Stimulated activated CD8-positive, alpha-beta memory T cell treated with anti-CD3 and anti-CD28 coated beads, Interleukin-4, amount 100 ng/mL, for 24 hours (primary cell): ENCODE data around the gene RGS2.

Source experiments
- DNase-seq: peaks from one replicate; pipeline ENCODE4 v3.0.0-alpha.2; 2020; ENCODE audit warnings: low read depth

Gene RGS2

GRCh38 chr1:192830595-192831246 lies 21.9 kb downstream of the RGS2 start:
- no peak for DNase-seq

GRCh38 chr1:192831706-192832355 lies 23.0 kb downstream of the RGS2 start:
- DNase-seq: no peak

DNA sequence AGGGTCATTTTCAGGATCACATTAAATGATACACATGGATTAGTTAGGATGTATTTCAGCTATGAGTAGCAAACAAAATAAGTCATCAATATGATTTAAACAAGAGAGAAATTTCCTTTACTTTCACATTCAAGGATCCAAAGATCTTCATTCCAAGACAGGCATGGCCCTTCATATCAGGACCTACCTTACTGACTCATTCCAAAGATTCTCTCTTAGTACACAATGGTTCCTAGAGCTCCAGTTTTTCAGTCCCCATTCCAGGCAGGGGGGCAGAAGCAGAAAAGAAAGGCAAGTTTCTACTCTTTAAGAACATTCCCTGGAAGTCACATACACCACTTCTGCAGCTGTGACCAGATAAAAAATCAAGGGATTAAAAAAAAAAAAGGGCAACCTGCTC lies 23.7 kb downstream of the RGS2 start:
- no peak for DNase-seq

- DNase-seq: no peak
Measured at GRCh38 chr1:192835116-192835515, 26.3 kb downstream of the RGS2 start.

- no peak for DNase-seq
Measured at GRCh38 chr1:192839162-192840066, 30.6 kb downstream of the RGS2 start.

GRCh38 chr1:192844360-192844759 lies 35.5 kb downstream of the RGS2 start:
- DNase-seq: no peak

DNA sequence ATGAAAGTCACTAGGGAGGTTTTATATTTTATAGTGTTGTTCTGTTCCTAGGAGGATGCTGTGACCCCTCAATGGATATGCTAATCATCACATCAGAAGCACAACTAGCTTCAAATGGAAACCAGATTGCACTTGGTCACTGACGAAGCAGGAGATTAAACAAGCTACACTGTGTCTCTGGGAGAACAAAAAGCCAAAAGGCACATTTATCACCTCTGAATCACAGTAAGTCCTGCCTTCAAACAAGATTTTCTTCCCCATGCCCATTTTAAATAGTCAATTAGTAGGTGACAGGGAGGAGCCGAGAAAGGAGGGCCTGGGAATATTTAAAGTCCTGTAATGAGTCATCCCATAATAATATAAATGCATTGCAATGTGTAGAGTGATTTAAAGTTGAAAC lies 38.1 kb downstream of the RGS2 start:
- no peak for DNase-seq

DNA sequence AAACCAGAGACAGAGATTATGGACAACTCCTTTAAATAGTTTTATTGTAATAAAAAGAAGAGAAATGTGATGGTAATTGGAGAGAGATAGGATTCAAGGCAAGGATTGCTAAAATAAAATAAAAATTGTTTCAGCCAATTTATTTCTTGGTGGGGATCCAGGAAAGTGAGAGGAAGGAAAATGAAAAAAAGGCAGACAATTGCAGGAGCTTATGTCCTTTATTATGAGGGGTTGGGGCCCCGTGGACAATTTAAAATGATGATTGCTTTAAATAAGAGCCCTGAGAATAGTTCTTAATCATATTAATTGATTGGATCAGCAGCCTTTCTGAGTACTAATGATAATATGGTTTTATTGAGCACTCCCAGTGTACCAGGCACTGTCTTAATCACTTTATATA lies 40.2 kb downstream of the RGS2 start:
- no peak for DNase-seq

DNA sequence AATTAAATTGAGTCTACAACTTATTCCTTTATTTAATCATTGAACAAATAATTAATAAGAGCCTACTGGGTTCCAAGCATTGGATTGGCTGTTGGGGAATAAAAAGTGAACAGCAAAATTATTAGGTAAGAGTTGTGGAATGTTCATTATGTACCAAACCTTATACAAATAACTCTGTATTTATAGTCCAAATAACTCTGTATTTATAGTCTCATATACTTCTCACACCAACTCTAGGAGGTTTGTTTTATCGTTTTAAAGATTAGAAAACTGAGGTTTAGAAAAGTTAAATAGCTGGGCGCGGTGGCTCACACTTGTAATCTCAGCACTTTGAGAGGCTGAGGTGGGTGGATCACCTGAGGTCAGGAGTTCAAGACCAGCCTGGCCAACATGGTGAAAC lies 40.6 kb downstream of the RGS2 start:
- no peak for DNase-seq

GRCh38 chr1:192852001-192852947 lies 43.4 kb downstream of the RGS2 start:
- DNase-seq: no peak

DNA sequence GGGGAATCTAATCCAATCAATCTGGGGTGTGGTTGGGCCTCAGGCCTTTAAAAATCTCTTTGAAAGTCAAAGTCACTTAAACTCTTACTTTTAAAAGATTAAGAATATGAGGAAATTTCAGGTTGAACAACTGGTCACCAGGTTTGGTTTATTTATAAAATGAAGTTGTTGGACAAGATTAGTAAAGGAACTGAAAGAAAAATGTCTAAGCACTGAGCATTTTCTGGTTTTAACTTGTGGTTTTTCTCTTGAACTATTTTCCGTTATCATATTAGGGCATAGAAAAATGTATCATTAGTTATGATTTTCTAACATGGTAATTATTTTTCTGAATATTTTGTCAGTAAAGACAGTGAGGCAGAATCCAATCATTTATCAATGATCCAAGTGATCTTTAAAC lies 49.6 kb downstream of the RGS2 start:
- DNase-seq: no peak

- no peak for DNase-seq
Measured at GRCh38 chr1:192859808-192860207, 51.0 kb downstream of the RGS2 start.

DNA sequence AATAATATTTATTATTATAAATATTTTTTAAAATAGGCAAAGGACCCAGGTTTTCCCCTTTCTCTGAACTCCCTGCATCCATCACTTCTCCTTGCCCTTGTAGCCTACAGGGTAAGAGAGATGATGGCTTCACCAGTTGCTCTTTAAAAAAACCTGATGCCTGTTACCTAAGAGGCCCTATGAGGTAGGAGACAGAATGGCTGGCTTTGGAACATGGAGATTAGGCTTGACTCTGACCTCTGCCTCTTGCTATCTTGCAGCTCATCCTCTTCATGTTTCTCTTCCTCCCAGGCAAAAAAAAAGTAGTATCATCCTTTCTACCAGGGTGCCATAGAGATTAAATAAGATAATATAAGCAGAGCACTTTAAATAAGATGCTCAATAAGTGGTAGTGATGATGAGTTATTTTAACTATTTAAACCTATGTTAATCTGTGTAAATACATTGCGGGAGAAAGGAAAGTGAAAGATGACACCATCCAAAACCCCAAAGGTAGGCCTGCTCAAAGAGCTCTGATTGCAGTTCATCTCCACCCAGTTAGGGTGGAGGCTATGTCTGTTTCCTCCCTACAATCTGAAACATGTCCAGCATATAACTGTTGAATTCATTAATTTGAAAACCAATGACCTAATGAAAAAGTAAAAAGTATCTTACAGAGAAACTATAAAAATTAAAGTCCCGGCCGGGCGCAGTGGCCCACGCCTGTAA lies 51.8 kb downstream of the RGS2 start:
- DNase-seq: no peak

- DNase-seq: no peak
Measured at GRCh38 chr1:192861860-192862259, 53.0 kb downstream of the RGS2 start.
